Testis (tissue), 3 donors: ENCODE results near the gene VAV2. TPM values are rescaled to one million over a fixed set of nuclear protein-coding genes. Genes with fewer than 3 reads are reported as not detected.

Experiments
- DNase-seq: peaks from one replicate; pipeline ENCODE4 v3.0.0-alpha.2; 2019
- H3K27ac ChIP-seq, 2 donors: fragments of 200-600 bp; sonication (generic); one replicate each; pipeline ENCODE4 v1.5.1; 2019
- H3K27me3 ChIP-seq: fragments of 200-600 bp; sonication (generic); one replicate; pipeline ENCODE4 v1.5.1; 2019
- H3K36me3 ChIP-seq: fragments of 200-600 bp; sonication (generic); one replicate; pipeline ENCODE4 v1.5.1; 2017; ENCODE audit warnings: low read depth; ENCODE audit errors: missing control alignments
- H3K4me1 ChIP-seq: fragments of 200-600 bp; sonication (generic); one replicate; pipeline ENCODE4 v1.5.1; 2019
- H3K4me3 ChIP-seq, 2 donors: fragments of 200-600 bp; sonication (generic); one replicate each; pipeline ENCODE4 v1.5.1; 2017 to 2019
- H3K9me3 ChIP-seq: fragments of 200-600 bp; sonication (generic); one replicate; pipeline ENCODE4 v1.5.1; 2017
- CTCF ChIP-seq, 3 experiments: fragments of 450-650 bp in 2 of 3; fragments of 200-600 bp in 1 of 3; sonication (generic) in 1 of 3; IDR thresholded peaks; one replicate each; pipeline ENCODE4 v1.5.1; 2016 to 2019; ENCODE audit warnings: antibody characterized with exemption in 3 of 3, mild to moderate bottlenecking in 2 of 3, moderate library complexity in 1 of 3
- POLR2A ChIP-seq: fragments of 450-650 bp; IDR thresholded peaks from one replicate; pipeline ENCODE4 v1.6.1; 2017; ENCODE audit warnings: antibody characterized with exemption, mild to moderate bottlenecking, moderate library complexity
- WGBS, 2 donors: methylation state at CpG; one replicate each; pipeline ENCODE4 v1.1.5; 2018; 5-methylcytosine and 5-hydroxymethylcytosine counted together
- intact Hi-C: fragments of 100-400 bp; cut with DNase I; formaldehyde crosslinking; loops from one replicate; pipeline ENCODE4 v1.15.1; 2023; ENCODE audit warnings: low total_unique reads
- polyA plus RNA-seq: library from polyadenylated mRNA; stranded (reverse); fragments of 350-450 nt; fragmentation: Illumina TruSeq; extraction: RNeasy Lipid Tissue Mini Kit (QIAGEN cat#74804); gene quantifications from one replicate; pipeline ENCODE4 v1.2.3, GENCODE V29; 2014; ENCODE audit warnings: low read depth, low replicate concordance; ENCODE audit not compliant: insufficient read depth
- total RNA-seq, 2 donors: library from RNA; depleted of rRNA; stranded (reverse); fragments of >200 nt; gene quantifications; one replicate each; pipeline ENCODE4 v1.2.3, GENCODE V29; 2016

VAV2 gene
- total and polyA plus RNA-seq, 3 donors from 2014 or later: 11.0 to 14.1 (median 12.2) TPM

DNA sequence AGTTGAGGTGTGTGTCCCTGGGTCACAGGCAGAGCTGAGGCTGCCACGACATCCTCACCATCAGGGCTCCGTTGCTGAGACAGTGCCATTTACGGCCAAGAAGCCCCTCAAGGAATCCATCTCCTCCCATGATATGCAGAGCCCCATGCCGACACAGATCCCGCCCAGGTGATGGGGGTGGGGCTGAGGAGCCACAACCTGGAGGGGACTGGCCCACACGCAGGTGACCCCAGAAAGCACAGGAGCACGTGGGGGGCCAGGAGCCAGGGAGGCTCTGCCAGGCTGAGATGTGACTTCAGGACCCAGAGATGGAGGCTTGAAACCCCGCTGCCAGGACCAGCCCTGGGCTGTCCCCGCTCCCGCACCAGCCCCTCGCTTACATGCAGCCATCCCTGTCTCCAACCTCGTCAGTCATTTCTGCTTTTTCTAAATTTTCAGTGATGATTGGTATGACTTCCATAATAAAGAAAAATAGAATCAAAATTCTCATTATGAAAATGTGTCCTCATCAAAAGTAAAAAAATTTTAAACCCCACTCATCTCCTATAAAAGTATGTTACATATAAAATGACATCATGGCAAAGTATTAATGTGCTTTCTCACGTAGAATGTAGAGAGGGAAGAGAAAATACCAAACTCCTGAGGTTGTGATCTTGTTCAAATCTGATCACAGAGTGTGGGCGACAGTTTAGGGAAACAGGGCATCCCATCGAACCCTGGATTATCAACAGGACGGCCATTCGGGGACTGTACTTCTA, 155.9 kb downstream of the VAV2 start:
- H3K4me3 ChIP-seq: no peak overlapping the region
- no peaks in the 10 kb centered on the region for H3K4me1 ChIP-seq
- intact Hi-C loops: no loop called here
- 93% methylated on average over 17 of the region's 17 CpGs for WGBS, 2 donors
- no peak for TF ChIP-seq CTCF (IDR thresholded peaks at IDR 0.05)
- H3K27me3 ChIP-seq: no peaks in the 10 kb centered on the region
- H3K36me3 ChIP-seq: no peaks in the 10 kb centered on the region
- no peak for DNase-seq
- H3K9me3 ChIP-seq: no peaks in the 10 kb centered on the region
- no peak overlapping the region for H3K27ac ChIP-seq

GRCh38 chr9:133835262-133835901, 156.7 kb downstream of the VAV2 start:
- no peak for TF ChIP-seq CTCF (IDR thresholded peaks at IDR 0.05)
- TF ChIP-seq POLR2A: no peak

DNA sequence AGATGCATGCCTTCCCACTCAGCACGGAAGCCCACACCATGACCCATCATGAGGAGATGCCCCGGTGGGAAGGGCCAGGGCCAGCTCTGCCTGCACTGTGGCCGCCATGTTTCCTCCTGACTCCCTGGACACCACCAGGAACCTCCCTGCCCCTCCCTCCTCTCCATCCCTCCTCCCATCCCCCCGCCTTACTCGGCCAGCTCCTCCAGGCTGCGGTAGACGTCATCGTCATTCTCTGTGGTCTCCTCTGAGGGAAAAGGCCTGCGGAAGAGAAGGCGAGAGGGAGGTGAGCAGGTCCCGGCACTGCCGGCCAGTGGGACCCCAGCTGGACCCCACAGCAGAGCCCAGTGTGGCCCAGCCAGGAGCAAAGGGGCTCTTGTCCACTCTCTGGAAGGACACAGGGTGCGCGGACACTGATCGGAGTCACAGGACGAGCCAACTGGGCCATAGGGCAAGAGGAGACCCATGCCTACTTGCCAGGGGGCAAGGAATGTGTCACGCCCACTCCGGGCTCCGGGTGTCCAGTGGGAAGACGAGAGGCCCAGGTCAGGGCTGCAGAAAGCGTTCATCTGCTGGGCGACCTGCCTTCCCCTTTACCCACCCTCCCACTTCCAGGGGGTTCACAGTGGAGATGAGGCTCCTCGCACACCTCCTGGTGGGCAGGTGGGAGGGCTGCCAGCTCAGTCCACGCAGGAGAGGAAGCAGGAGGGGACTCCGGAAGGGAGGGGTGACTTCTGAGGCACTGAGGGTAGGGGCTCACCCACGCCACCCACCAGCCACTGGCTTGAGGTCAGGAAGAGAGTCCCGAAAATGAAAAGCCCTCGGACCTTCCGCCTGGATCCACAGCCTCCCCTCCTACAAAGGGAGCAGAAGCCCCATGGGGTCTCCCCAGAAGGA, 157.8 kb downstream of the VAV2 start:
- Histone ChIP-seq H3K27ac (no peak overlapping the region), H3K36me3 (no peaks in the 10 kb centered on the region), H3K4me3 (no peak overlapping the region), H3K9me3 (no peaks in the 10 kb centered on the region), H3K27me3 (no peaks in the 10 kb centered on the region), H3K4me1 (no peaks in the 10 kb centered on the region)
- TF ChIP-seq POLR2A: no peak
- TF ChIP-seq CTCF (IDR thresholded peaks at IDR 0.05): no peak
- intact Hi-C loops: no loop called here
- DNase-seq: no peak
- WGBS, 2 donors: 94 to 95% methylated on average over 22 to 26 of the region's 29 CpGs

More at GRCh38 chr9:133835262-133835901, 156.7 kb downstream of the VAV2 start:
- Histone ChIP-seq H3K4me3 (no peak overlapping the region), H3K27me3 (no peaks in the 10 kb centered on the region), H3K36me3 (no peaks in the 10 kb centered on the region), H3K4me1 (no peaks in the 10 kb centered on the region), H3K9me3 (no peaks in the 10 kb centered on the region), H3K27ac (no peak overlapping the region)
- intact Hi-C loops: no loop called here
- DNase-seq: no peak
- 83 to 94% methylated on average over 3 to 22 of the region's 22 CpGs for WGBS, 2 donors

GRCh38 chr9:133833388-133834025, 158.6 kb downstream of the VAV2 start:
- TF ChIP-seq POLR2A (no peak), CTCF (IDR thresholded peaks at IDR 0.05) (no peak)
- H3K27ac ChIP-seq: no peak overlapping the region
- no peaks in the 10 kb centered on the region for H3K4me1 ChIP-seq
- no peak for DNase-seq
- H3K27me3 ChIP-seq: no peaks in the 10 kb centered on the region
- intact Hi-C loops: no loop called here
- H3K9me3 ChIP-seq: no peaks in the 10 kb centered on the region
- no peaks in the 10 kb centered on the region for H3K36me3 ChIP-seq
- 89 to 98% methylated on average over 13 to 22 of the region's 22 CpGs for WGBS, 2 donors
- no peak overlapping the region for H3K4me3 ChIP-seq
